ENCODE results near the gene KDM4C. TPM values are rescaled to one million over a fixed set of nuclear protein-coding genes. Genes with fewer than 3 reads are reported as not detected.

The KDM4C gene
- total RNA-seq, 1 donor from 2014 or later, result 26.6 TPM

DNA sequence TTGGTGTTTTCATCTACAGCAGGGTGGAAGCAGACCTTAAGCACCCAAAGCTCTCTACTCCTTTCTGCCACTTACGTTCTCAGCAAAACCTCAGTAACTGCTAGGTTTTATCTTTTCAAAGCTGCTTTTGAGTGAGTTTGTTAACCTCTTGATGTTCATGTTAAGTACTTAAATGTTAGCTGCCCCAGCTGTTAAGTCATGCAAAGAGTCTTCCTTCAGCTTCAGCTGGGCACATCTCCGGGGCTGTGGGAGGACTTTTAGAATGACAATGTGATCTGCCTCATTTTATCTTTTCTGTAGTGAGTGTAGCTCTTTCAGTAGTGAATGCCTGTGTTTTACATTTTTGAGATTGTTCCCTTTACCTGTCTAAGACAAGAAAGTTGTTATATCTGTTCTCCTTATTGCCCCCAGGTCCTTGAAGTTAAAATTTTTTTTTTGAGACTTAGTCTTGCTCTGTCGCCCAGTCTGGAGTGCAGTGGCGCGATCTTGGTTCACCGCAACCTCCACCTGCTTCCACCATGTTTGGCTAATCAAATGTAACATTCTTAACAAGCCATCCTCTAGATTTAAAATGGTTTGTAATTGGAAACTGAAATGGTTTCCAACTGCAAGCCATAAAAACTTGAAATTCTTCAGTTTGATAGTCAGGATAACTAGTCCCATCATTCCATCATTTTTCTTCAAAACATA lies 19.6 kb downstream of the KDM4C start:
- no peak for TF ChIP-seq CTCF (IDR thresholded peaks at IDR 0.05; ENCODE audit: unreplicated experiment)
- DNase-seq (ENCODE audit: low spot score, unreplicated experiment), result no peak
- H3K4me3 Mint-ChIP-seq (ENCODE audit: low read depth), result no peak overlapping the region
- peaks cover 1% of the 10 kb centered on the region for H3K36me3 Mint-ChIP-seq (ENCODE audit: insufficient read depth)
- no peak overlapping the region for H3K27ac Mint-ChIP-seq
- no peaks in the 10 kb centered on the region for H3K9me3 Mint-ChIP-seq (ENCODE audit: low read depth)
- peaks cover 27% of the 10 kb centered on the region for H3K4me1 Mint-ChIP-seq (ENCODE audit: low read depth)
- H3K27me3 Mint-ChIP-seq, result no peaks in the 10 kb centered on the region

DNA sequence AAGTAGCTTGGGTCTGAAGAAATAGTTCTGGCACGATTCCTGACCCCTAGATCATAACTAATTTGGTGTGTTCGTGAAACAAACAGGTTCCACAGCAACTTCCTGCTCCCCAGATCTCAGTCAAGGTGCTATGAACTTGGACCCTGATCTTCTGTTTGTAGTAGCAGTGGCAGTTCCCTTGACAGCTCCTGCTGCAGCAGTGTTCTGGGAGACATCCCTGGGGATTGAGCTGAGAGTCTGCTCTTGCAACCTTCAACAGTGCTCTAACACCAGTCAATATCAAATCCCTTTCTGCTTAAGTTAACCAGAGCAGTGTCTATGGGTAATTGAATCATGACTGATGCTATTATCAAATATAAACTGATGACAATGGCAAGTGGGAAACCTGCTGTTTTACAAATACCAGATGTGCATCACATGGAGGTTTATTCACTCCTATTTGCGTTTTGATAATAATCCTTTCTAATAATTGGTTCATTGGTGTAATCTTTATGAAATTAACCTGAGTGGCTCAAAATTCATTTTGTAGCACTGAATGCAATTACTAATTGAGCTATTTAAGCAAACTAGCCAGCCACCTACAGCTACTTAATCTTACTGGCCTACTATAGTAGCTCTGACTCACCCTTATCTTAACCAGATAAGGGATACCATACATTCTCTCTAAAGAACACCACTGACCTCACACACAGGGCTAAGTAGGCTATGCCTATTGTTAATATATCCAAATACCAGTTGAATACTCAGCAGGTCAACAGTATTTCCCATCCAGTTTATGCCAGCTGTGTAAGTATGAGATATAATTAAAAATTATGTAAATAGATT lies 21.9 kb downstream of the KDM4C start:
- no peak overlapping the region for H3K4me3 Mint-ChIP-seq (ENCODE audit: low read depth)
- H3K4me1 Mint-ChIP-seq (ENCODE audit: low read depth), result peaks cover 32% of the 10 kb centered on the region
- H3K27ac Mint-ChIP-seq, result peak overlapping the region; percentile 84
- no peaks in the 10 kb centered on the region for H3K9me3 Mint-ChIP-seq (ENCODE audit: low read depth)
- DNase-seq (ENCODE audit: low spot score, unreplicated experiment), result no peak
- peaks cover 1% of the 10 kb centered on the region for H3K36me3 Mint-ChIP-seq (ENCODE audit: insufficient read depth)
- no peak for TF ChIP-seq CTCF (IDR thresholded peaks at IDR 0.05; ENCODE audit: unreplicated experiment)
- no peaks in the 10 kb centered on the region for H3K27me3 Mint-ChIP-seq

GRCh38 chr9:6780690-6781089 lies 22.9 kb downstream of the KDM4C start:
- no peaks in the 10 kb centered on the region for H3K36me3 Mint-ChIP-seq (ENCODE audit: insufficient read depth)
- no peak for TF ChIP-seq CTCF (IDR thresholded peaks at IDR 0.05; ENCODE audit: unreplicated experiment)
- H3K27ac Mint-ChIP-seq, result peak overlapping the region; percentile 86
- H3K4me1 Mint-ChIP-seq (ENCODE audit: low read depth), result peaks cover 32% of the 10 kb centered on the region
- H3K4me3 Mint-ChIP-seq (ENCODE audit: low read depth), result no peak overlapping the region
- no peaks in the 10 kb centered on the region for H3K27me3 Mint-ChIP-seq
- H3K9me3 Mint-ChIP-seq (ENCODE audit: low read depth), result no peaks in the 10 kb centered on the region
- no peak for DNase-seq (ENCODE audit: low spot score, unreplicated experiment)

DNA sequence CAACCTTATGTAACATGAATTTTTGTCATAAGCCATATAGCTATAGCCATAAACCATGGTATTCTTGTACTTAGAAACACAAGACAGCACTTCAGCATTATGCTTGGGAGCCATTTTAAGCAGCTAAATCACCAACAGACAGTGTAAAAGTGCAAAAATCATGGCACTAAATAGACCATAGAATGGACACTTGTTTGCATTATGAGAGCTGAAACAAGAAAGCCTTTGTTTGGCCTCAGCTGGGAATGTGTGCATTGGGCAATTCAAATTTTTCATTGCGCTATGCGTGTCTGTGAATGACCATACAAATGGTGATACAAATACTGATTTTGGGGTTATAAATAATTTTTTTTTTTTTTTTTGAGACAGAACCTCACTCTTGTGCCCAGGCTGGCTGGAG lies 23.7 kb downstream of the KDM4C start:
- Mint-ChIP-seq H3K4me3 (ENCODE audit: low read depth) (no peak overlapping the region), H3K27me3 (no peaks in the 10 kb centered on the region), H3K9me3 (ENCODE audit: low read depth) (no peaks in the 10 kb centered on the region), H3K4me1 (ENCODE audit: low read depth) (peaks cover 35% of the 10 kb centered on the region), H3K36me3 (ENCODE audit: insufficient read depth) (no peaks in the 10 kb centered on the region), H3K27ac (no peak overlapping the region)
- DNase-seq (ENCODE audit: low spot score, unreplicated experiment), result no peak
- TF ChIP-seq CTCF (IDR thresholded peaks at IDR 0.05; ENCODE audit: unreplicated experiment), result no peak

GRCh38 chr9:6782345-6782744 lies 24.6 kb downstream of the KDM4C start:
- Mint-ChIP-seq H3K9me3 (ENCODE audit: low read depth) (no peaks in the 10 kb centered on the region), H3K4me3 (ENCODE audit: low read depth) (no peak overlapping the region), H3K27me3 (no peaks in the 10 kb centered on the region), H3K4me1 (ENCODE audit: low read depth) (peaks cover 33% of the 10 kb centered on the region), H3K27ac (no peak overlapping the region), H3K36me3 (ENCODE audit: insufficient read depth) (no peaks in the 10 kb centered on the region)
- TF ChIP-seq CTCF (IDR thresholded peaks at IDR 0.05; ENCODE audit: unreplicated experiment), result no peak
- DNase-seq (ENCODE audit: low spot score, unreplicated experiment), result no peak
